ENCODE results near the gene DRGX.

GRCh38 chr10:49397036-49397999 lies 1.4 kb upstream of the DRGX start:
- TF ChIP-seq POLR2AphosphoS5 (IDR thresholded peaks at IDR 0.05; ENCODE audit: low read depth, low read length) (no peak), POLR2A (IDR thresholded peaks at IDR 0.05; ENCODE audit: low read depth, low read length) (no peak), TAF1 (IDR thresholded peaks at IDR 0.05; ENCODE audit: low read depth, low read length) (no peak), SPI1 (IDR thresholded peaks at IDR 0.05; ENCODE audit: low read depth, low read length) (no peak), POU2F2 (IDR thresholded peaks at IDR 0.05; ENCODE audit: low read depth, low read length) (no peak)

Measured in GM12891 (cell line).